Activated CD4-positive, alpha-beta T cell treated with anti-CD3 and anti-CD28 coated beads for 36 hours (primary cell): Measurements from ENCODE around the gene NID2. TPM values are rescaled to one million over a fixed set of nuclear protein-coding genes. Genes with fewer than 3 reads are reported as not detected.

ENCODE experiments used
- ATAC-seq: fragments of 200-7000 bp; cut with Tn5 transposase; one replicate; pipeline ENCODE4 v1.10.0; 2021; ENCODE audit warnings: mild to moderate bottlenecking, moderate library complexity
- CTCF ChIA-PET: fragments of 350-600 bp; sonication (Branson Sonifier 250); formaldehyde crosslinking; loops from one replicate; lab custom pipeline; 2021; ENCODE audit warnings: antibody characterized with exemption; lab: Charles Lee
- POLR2A ChIA-PET: fragments of 350-600 bp; sonication (Branson Sonifier 250); formaldehyde crosslinking; loops from one replicate; lab custom pipeline; 2021; ENCODE audit warnings: antibody characterized with exemption, inconsistent platforms; lab: Charles Lee
- DNase-seq: peaks from one replicate; pipeline ENCODE4 v3.0.0-alpha.2; 2020
- H3K27ac Mint-ChIP-seq: one replicate; pipeline ENCODE4 v1.8.0; 2021; ENCODE audit warnings: mixed read lengths
- H3K27me3 Mint-ChIP-seq: one replicate; pipeline ENCODE4 v1.8.0; 2021; ENCODE audit warnings: mixed read lengths
- H3K36me3 Mint-ChIP-seq: one replicate; pipeline ENCODE4 v1.8.0; 2021; ENCODE audit warnings: low read depth, mixed read lengths
- H3K4me1 Mint-ChIP-seq: one replicate; pipeline ENCODE4 v1.8.0; 2021; ENCODE audit warnings: mixed read lengths
- H3K4me3 Mint-ChIP-seq: one replicate; pipeline ENCODE4 v1.8.0; 2021; ENCODE audit warnings: mild to moderate bottlenecking, moderate library complexity, mixed read lengths
- H3K9me3 Mint-ChIP-seq: one replicate; pipeline ENCODE4 v1.8.0; 2021; ENCODE audit warnings: low read depth, mixed read lengths
- intact Hi-C, 2 experiments: fragments of 100-400 bp; cut with DNase I in 1 of 2; cut with micrococcal nuclease in 1 of 2; formaldehyde crosslinking; loops; one replicate each; pipeline versions ENCODE4 v1.14.2 to v1.15.1; 2022 to 2024; cut with DNase I, micrococcal nuclease
- total RNA-seq, 2 experiments: library from RNA; stranded (reverse); gene quantifications; one replicate each; pipeline ENCODE4 v1.2.3, GENCODE V29; 2021

NID2 gene
- total RNA-seq, 2 experiments from 2014 or later, result not detected

GRCh38 chr14:52067873-52068614, 815 bp downstream of the NID2 start:
- no peaks in the 10 kb centered on the region for H3K36me3 Mint-ChIP-seq
- ChIA-PET POLR2A (no interaction called here), CTCF (interaction anchor here (0.7 to 1.3 kb wide), 4 partner anchors 10 to 208 kb away, joined by 3 to 4 read pairs (median 3); partner anchors contain the start of gene GNG2)
- peaks cover 19% of the 10 kb centered on the region for H3K4me1 Mint-ChIP-seq
- intact Hi-C loops, result loop anchor here in 1 of 2 experiments (10.0 kb wide), 1 partner anchor 197 kb away; the partner anchor contains the start of gene PTGDR
- DNase-seq (peak; percentile 40), ATAC-seq (no peak)
- peaks cover 47% of the 10 kb centered on the region for H3K27me3 Mint-ChIP-seq
- H3K4me3 Mint-ChIP-seq, result peak overlapping the region; percentile 55
- no peak overlapping the region for H3K27ac Mint-ChIP-seq
- H3K9me3 Mint-ChIP-seq, result no peaks in the 10 kb centered on the region

GRCh38 chr14:52064174-52064573, 4.7 kb downstream of the NID2 start:
- no peak overlapping the region for H3K4me3 Mint-ChIP-seq
- H3K27ac Mint-ChIP-seq, result no peak overlapping the region
- H3K4me1 Mint-ChIP-seq, result peaks cover 9% of the 10 kb centered on the region
- intact Hi-C loops, result loop anchor here in 1 of 2 experiments (10.0 kb wide), 1 partner anchor 201 kb away; the partner anchor contains the start of gene PTGDR
- H3K27me3 Mint-ChIP-seq, result peaks cover 27% of the 10 kb centered on the region
- no peak for ATAC-seq
- no peaks in the 10 kb centered on the region for H3K9me3 Mint-ChIP-seq
- no peaks in the 10 kb centered on the region for H3K36me3 Mint-ChIP-seq
- POLR2A ChIA-PET, result no interaction called here
- DNase-seq, result no peak
- CTCF ChIA-PET, result interaction anchor here (1.5 kb wide), 1 partner anchor 44 kb away, joined by 3 read pairs; no protein-coding TSS in a partner anchor

- Mint-ChIP-seq H3K4me3 (no peak overlapping the region), H3K27me3 (peaks cover 21% of the 10 kb centered on the region), H3K4me1 (peaks cover 6% of the 10 kb centered on the region), H3K27ac (no peak overlapping the region), H3K9me3 (no peaks in the 10 kb centered on the region), H3K36me3 (no peaks in the 10 kb centered on the region)
- ChIA-PET CTCF (interaction anchor here (0.9 kb wide), 1 partner anchor 40 kb away, joined by 4 read pairs; no protein-coding TSS in a partner anchor), POLR2A (no interaction called here)
- DNase-seq (no peak), ATAC-seq (no peak)
- intact Hi-C loops, result loop anchor here in 1 of 2 experiments (10.0 kb wide), 1 partner anchor 202 kb away; the partner anchor contains the start of gene PTGDR
Measured at GRCh38 chr14:52063052-52063462, 5.8 kb downstream of the NID2 start.

- CTCF ChIA-PET, result interaction anchor here (1.4 to 1.6 kb wide), 2 partner anchors 16 to 66 kb away, joined by 4 to 8 read pairs; no protein-coding TSS in a partner anchor
- POLR2A ChIA-PET, result no interaction called here
- Mint-ChIP-seq H3K27ac (no peak overlapping the region), H3K36me3 (no peaks in the 10 kb centered on the region), H3K4me3 (no peak overlapping the region), H3K9me3 (no peaks in the 10 kb centered on the region), H3K27me3 (peaks cover 13% of the 10 kb centered on the region), H3K4me1 (no peaks in the 10 kb centered on the region)
- DNase-seq (no peak), ATAC-seq (no peak)
- intact Hi-C loops, result loop anchor here in 1 of 2 experiments (10.0 kb wide), 1 partner anchor 203 kb away; the partner anchor contains the start of gene PTGDR
Measured at GRCh38 chr14:52061890-52062289, 7.0 kb downstream of the NID2 start.

GRCh38 chr14:52061390-52061789, 7.5 kb downstream of the NID2 start:
- H3K27ac Mint-ChIP-seq, result no peak overlapping the region
- H3K9me3 Mint-ChIP-seq, result no peaks in the 10 kb centered on the region
- peaks cover 9% of the 10 kb centered on the region for H3K27me3 Mint-ChIP-seq
- ATAC-seq, result no peak
- no peak for DNase-seq
- H3K4me3 Mint-ChIP-seq, result no peak overlapping the region
- no peaks in the 10 kb centered on the region for H3K36me3 Mint-ChIP-seq
- intact Hi-C loops, result loop anchor here in 1 of 2 experiments (10.0 kb wide), 1 partner anchor 203 kb away; the partner anchor contains the start of gene PTGDR
- ChIA-PET CTCF (interaction anchor here (1.4 to 1.6 kb wide), 2 partner anchors 16 to 65 kb away, joined by 4 to 8 read pairs; no protein-coding TSS in a partner anchor), POLR2A (no interaction called here)
- no peaks in the 10 kb centered on the region for H3K4me1 Mint-ChIP-seq

- DNase-seq, result no peak
- Mint-ChIP-seq H3K27me3 (peaks cover 10% of the 10 kb centered on the region), H3K27ac (no peak overlapping the region), H3K4me3 (no peak overlapping the region), H3K36me3 (no peaks in the 10 kb centered on the region), H3K9me3 (no peaks in the 10 kb centered on the region), H3K4me1 (no peaks in the 10 kb centered on the region)
- ATAC-seq, result no peak
- ChIA-PET CTCF (no interaction called here), POLR2A (no interaction called here)
- intact Hi-C loops, result loop anchor here in 1 of 2 experiments (10.0 kb wide), 1 partner anchor 205 kb away; the partner anchor contains the start of gene PTGDR
Measured at GRCh38 chr14:52060080-52060479, 8.8 kb downstream of the NID2 start.

- no peak overlapping the region for H3K27ac Mint-ChIP-seq
- CTCF ChIA-PET, result no interaction called here
- peaks cover 13% of the 10 kb centered on the region for H3K27me3 Mint-ChIP-seq
- H3K4me3 Mint-ChIP-seq, result no peak overlapping the region
- H3K4me1 Mint-ChIP-seq, result no peaks in the 10 kb centered on the region
- DNase-seq (no peak), ATAC-seq (no peak)
- POLR2A ChIA-PET, result no interaction called here
- intact Hi-C loops, result loop anchor here in 1 of 2 experiments (10.0 kb wide), 1 partner anchor 205 kb away; the partner anchor contains the start of gene PTGDR
- H3K9me3 Mint-ChIP-seq, result no peaks in the 10 kb centered on the region
- H3K36me3 Mint-ChIP-seq, result no peaks in the 10 kb centered on the region
Measured at GRCh38 chr14:52059649-52060048, 9.2 kb downstream of the NID2 start.

GRCh38 chr14:52058341-52058740, 10.5 kb downstream of the NID2 start:
- no peak for DNase-seq
- H3K36me3 Mint-ChIP-seq, result no peaks in the 10 kb centered on the region
- H3K27me3 Mint-ChIP-seq, result peaks cover 13% of the 10 kb centered on the region
- no peak overlapping the region for H3K4me3 Mint-ChIP-seq
- no peak overlapping the region for H3K27ac Mint-ChIP-seq
- no peak for ATAC-seq
- H3K9me3 Mint-ChIP-seq, result no peaks in the 10 kb centered on the region
- CTCF ChIA-PET, result interaction anchor here (0.6 to 1.2 kb wide), 2 partner anchors 10 to 599 kb away, joined by 3 read pairs; partner anchors contain the start of gene NID2
- POLR2A ChIA-PET, result interaction anchor here (0.6 kb wide), 1 partner anchor 13 kb away, joined by 4 read pairs; no protein-coding TSS in a partner anchor
- intact Hi-C loops, result no loop called here
- H3K4me1 Mint-ChIP-seq, result no peaks in the 10 kb centered on the region

GRCh38 chr14:52055167-52055566, 13.7 kb downstream of the NID2 start:
- Mint-ChIP-seq H3K4me1 (no peaks in the 10 kb centered on the region), H3K27ac (no peak overlapping the region), H3K9me3 (no peaks in the 10 kb centered on the region), H3K36me3 (no peaks in the 10 kb centered on the region), H3K4me3 (no peak overlapping the region), H3K27me3 (peaks cover 6% of the 10 kb centered on the region)
- intact Hi-C loops, result no loop called here
- CTCF ChIA-PET, result no interaction called here
- POLR2A ChIA-PET, result no interaction called here
- no peak for ATAC-seq
- DNase-seq, result no peak

- Mint-ChIP-seq H3K4me1 (no peaks in the 10 kb centered on the region), H3K36me3 (no peaks in the 10 kb centered on the region), H3K27ac (no peak overlapping the region), H3K4me3 (no peak overlapping the region), H3K27me3 (peaks cover 6% of the 10 kb centered on the region), H3K9me3 (no peaks in the 10 kb centered on the region)
- ChIA-PET POLR2A (no interaction called here), CTCF (no interaction called here)
- DNase-seq (no peak), ATAC-seq (no peak)
- intact Hi-C loops, result no loop called here
Measured at GRCh38 chr14:52054678-52055077, 14.2 kb downstream of the NID2 start.

- Mint-ChIP-seq H3K4me1 (no peaks in the 10 kb centered on the region), H3K4me3 (no peak overlapping the region), H3K27ac (no peak overlapping the region), H3K9me3 (no peaks in the 10 kb centered on the region), H3K27me3 (peaks cover 4% of the 10 kb centered on the region), H3K36me3 (no peaks in the 10 kb centered on the region)
- ATAC-seq (no peak), DNase-seq (no peak)
- CTCF ChIA-PET, result interaction anchor here (1.6 kb wide), 1 partner anchor 10 kb away, joined by 5 read pairs; no protein-coding TSS in a partner anchor
- POLR2A ChIA-PET, result no interaction called here
- intact Hi-C loops, result no loop called here
Measured at GRCh38 chr14:52053044-52053443, 15.8 kb downstream of the NID2 start.
